ENCODE results near the gene CAD. TPM values are rescaled to one million over a fixed set of nuclear protein-coding genes. Genes with fewer than 3 reads are reported as not detected.

CAD gene
- total and polyA plus RNA-seq, 9 of the 15 experiments (the other 6 are each of a cell fraction or from before 2014, with no cell fraction given), result 7.5 to 126 (median 33.7) TPM

GRCh38 chr2:27261926-27262298 is 44.7 kb downstream of the CAD start:
- ATAC-seq (no peak), FAIRE-seq (no peak), DNase-seq (ENCODE audit: extremely low read depth in 1 of 4, low spot score in 3 of 4) (no peak)
- H2AFZ ChIP-seq (ENCODE audit: low read depth, low read length), result no peak overlapping the region
- H3K36me3 ChIP-seq (ENCODE audit: control insufficient read depth, insufficient read depth, low read length), result no peaks in the 10 kb centered on the region
- H3K4me1 ChIP-seq (replicated peaks in 1 of 2; ENCODE audit: control insufficient read depth in 2 of 2, insufficient read depth in 2 of 2, low read length in 2 of 2), result peaks cover 0 to 45% of the 10 kb centered on the region in 2 experiments; a peak in 3 of 5 replicates
- BruUV-seq (replicated peaks), result no TSS peak
- H3K4me3 ChIP-seq, result peak overlapping the region; percentile 53
- H3K79me2 ChIP-seq (ENCODE audit: control insufficient read depth, insufficient read depth, low read length), result no peaks in the 10 kb centered on the region
- peaks cover 31 to 43% of the 10 kb centered on the region in 2 experiments; a peak in 4 of 5 replicates for H3K27me3 ChIP-seq (ENCODE audit: control insufficient read depth in 2 of 2, insufficient read depth in 2 of 2, low read length in 2 of 2)
- CTCF ChIA-PET (ENCODE audit: low intra/inter-chr PET ratio), result no interaction called here
- 62% methylated on average over 11 of the region's 40 CpGs for WGBS (ENCODE audit: insufficient coverage, low coverage, missing lambda C conversion rate)
- no peak overlapping the region for H3K27ac ChIP-seq (ENCODE audit: extremely low read depth, low read depth, low read length)
- no peaks in the 10 kb centered on the region; the same call in 1 of the 2 replicates for H3K9me3 ChIP-seq (replicated peaks; ENCODE audit: control insufficient read depth, insufficient read depth, low read depth, low read length)
- H3K9ac ChIP-seq (ENCODE audit: insufficient read depth in 1 of 2, low read depth in 2 of 2, low read length in 2 of 2), result no peak overlapping the region
- POLR2A ChIA-PET, result no interaction called here
- H3K4me2 ChIP-seq (ENCODE audit: insufficient read depth, low read length), result no peak overlapping the region
- H3K9me1 ChIP-seq (ENCODE audit: control insufficient read depth, insufficient read depth, low read length), result no peaks in the 10 kb centered on the region
- TF ChIP-seq E2F5 (CRISPR knock-in tag; IDR thresholded peaks at IDR 0.05), result no peak
- no peak for TF ChIP-seq ZNF140 (CRISPR knock-in tag; IDR thresholded peaks at IDR 0.05)
- no peak for TF ChIP-seq HNRNPL (IDR thresholded peaks at IDR 0.05; ENCODE audit: low read depth, low read length)
- TF ChIP-seq, protein P1, sequence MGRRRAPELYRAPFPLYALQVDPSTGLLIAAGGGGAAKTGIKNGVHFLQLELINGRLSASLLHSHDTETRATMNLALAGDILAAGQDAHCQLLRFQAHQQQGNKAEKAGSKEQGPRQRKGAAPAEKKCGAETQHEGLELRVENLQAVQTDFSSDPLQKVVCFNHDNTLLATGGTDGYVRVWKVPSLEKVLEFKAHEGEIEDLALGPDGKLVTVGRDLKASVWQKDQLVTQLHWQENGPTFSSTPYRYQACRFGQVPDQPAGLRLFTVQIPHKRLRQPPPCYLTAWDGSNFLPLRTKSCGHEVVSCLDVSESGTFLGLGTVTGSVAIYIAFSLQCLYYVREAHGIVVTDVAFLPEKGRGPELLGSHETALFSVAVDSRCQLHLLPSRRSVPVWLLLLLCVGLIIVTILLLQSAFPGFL (CRISPR knock-in tag; IDR thresholded peaks at IDR 0.05), result no peak
- in situ Hi-C loops (cut with MboI), result no loop called here
- no peaks in the 10 kb centered on the region; the same call in 1 of the 2 replicates for H4K20me1 ChIP-seq (replicated peaks; ENCODE audit: control insufficient read depth, insufficient read depth, low read length)
- intact Hi-C loops (cut with micrococcal nuclease), result no loop called here
